NCI-H1105 treated with DMSO at 0.1 percent for 48 hours (cell line): ENCODE data around the gene STAG2.
"Not testable (repeated sequence)": the region's sequence is repeated elsewhere in the genome, so short reads cannot be mapped to it uniquely, and the experiment has no call there.

Source experiments
- DNase-seq: peaks from one replicate; lab custom pipeline; 2025; lab: John Stamatoyannopoulos, UW

The STAG2 gene

DNA sequence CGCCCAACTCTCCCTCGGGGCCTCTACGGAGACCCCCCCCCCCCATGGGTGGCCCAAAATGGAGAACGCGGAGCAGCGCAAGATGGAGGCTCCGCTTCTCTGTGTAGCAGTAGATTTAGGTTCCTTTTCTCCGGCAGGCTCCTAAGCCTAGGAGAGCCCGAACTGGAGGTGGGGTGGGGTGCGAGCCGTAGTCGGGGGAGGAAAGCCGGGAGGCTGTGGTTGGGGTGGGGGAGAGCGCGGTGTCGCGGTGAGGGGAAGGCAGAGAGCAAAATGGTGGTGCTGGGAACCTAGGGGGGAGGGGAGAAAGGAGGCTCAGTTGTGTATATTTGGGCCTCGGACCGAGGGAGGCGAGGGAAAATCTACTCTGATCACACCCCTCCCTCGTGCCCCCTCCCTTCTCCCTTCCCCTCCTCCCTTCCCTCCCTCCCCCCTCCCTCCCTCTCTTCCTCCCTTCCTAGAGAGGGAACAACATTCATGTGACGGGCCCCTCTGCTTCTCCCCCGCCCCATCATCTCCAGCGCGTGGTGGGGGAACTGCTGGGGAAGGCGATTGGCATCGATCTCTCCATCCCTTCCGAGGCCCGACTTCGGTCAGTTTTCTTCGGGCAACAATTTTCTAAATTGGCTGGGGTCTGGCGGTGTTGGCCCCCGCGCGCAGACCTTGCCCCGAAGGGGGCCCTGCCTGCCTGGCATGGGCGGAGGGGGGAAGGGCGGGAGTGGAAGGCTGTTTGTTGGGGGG is at the start of gene STAG2:
Gene STAG2, plus strand, starts transcription at position 439 of the 738 bp plus-strand sequence. CDS start 60,922 bp downstream, outside the sequence.
- peak; percentile 81 for DNase-seq

DNA sequence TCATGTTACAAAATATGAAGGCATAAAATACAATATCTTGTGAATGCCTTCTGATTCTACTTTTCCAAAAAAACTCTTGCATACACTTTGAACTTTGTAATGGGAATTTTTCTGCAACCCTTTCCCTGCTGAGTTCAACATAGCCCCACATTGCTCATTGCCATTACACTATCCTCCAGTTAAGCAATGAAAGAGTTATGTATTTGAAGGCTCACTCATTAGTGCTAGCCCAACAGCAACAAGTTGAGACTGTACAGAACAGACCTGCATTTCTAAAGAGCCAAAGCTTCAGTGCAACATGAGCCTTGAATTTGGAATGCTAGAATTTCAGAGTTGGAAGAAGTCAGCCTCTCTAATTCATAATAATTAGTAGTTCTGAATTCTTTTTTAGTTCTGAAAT is 44.4 kb upstream of the STAG2 start:
- no peak for DNase-seq

DNA sequence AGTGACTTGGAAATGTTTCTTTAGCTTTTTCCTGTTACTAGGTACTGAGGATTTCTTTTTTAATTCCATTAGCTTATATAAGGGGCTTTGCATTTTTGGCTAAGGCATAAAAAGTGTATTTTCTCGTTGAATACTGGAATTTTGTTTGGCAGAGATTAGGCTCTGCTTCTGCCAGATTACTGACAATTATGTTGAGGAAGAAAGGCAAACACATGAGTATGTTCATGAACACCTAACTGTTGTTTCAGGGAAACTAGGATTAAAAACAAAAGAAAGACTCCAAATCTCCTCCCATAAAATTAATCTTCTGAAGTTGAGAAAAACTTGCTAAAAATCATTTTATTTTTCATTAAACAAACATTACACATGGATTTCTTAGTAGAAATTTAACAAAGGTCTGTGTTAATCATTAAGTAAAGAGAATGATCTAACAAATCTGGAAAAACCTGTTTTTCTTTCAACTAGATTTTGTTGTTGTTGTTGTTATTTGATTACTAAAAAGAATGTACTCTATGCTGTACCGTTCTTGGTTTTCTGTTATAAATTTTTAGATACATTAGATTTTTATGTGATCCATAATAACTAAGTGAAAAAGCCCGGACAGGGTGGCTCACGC is 43.3 kb upstream of the STAG2 start:
- no peak for DNase-seq

DNA sequence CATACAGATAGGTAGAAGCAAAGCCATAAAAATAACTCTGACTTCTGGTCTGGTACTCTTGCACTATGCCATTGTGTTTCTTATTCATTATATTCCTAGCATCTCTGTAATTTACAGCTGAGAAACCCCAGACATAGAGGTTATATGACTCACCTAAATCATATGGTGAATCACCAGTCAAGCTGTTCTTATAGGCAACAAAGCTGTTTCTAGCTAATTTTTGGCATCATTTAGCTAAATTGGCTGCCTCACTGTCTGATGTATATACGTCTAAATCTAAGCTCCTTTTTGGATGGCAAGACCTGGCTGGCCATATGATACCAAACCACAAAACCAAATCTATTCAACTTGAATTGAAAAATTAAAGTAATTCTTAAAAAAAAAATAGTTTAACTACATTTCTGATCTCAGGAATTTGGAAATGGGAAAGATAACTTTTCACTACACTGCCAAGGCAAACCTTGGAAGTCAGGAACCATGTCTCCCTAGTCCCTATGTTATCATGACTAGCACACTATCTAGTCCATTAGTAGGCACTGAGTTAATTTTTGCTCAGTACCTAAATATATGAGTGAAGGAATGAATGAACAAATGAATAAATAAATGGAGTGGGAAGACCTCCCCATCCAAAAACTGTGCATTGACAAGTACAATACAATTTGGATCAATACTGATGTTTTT is 41.3 kb upstream of the STAG2 start:
- DNase-seq, result no peak

- no peak for DNase-seq
These were observed 38.3 kb upstream of the STAG2 start for GRCh38 chrX:123923211-123923610.

- no peak for DNase-seq
These were observed 37.3 kb upstream of the STAG2 start for GRCh38 chrX:123924186-123924585.

GRCh38 chrX:123927845-123928244 is 33.7 kb upstream of the STAG2 start:
- no peak for DNase-seq

DNA sequence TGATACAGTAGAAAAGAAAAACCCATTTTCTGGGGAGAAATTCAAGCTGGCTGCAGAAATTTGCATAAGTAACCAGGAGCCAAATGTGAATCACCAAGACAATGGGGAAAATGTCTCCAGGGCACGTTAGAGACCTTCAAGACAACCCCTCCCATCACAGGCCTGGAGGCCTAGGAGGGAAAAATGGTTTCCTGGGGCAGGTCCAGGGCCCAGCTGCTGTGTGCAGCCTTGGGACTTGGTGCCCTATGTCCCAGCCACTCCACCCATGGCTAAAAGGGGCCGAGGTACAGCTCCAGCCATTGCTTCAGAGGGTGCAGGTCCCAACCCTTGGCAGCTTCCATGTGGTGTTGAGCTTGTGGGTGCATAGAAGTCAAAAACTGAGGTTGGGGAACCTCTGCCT is 29.5 kb upstream of the STAG2 start:
- not testable (repeated sequence) for DNase-seq

DNA sequence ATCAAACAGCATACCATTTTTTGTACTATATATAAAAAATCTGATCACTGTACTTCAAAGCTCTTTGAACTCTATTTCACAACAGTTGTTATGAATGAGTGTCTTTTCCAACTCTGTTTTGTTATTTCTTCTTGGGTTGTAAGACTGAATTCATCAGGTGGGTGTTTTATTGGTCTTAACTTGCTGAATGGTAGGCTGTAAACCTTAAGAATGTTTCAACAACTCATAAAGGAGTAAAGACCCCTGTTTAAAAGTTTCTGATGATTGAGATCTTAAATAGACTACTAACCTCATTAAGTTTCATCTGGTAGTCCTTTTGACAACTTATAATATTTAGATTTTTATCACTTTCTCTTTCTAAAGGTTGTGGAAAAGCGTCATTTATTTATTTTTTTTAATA is 18.4 kb upstream of the STAG2 start:
- no peak for DNase-seq

- DNase-seq, result no peak
These were observed 18.0 kb upstream of the STAG2 start for GRCh38 chrX:123943488-123943887.

DNA sequence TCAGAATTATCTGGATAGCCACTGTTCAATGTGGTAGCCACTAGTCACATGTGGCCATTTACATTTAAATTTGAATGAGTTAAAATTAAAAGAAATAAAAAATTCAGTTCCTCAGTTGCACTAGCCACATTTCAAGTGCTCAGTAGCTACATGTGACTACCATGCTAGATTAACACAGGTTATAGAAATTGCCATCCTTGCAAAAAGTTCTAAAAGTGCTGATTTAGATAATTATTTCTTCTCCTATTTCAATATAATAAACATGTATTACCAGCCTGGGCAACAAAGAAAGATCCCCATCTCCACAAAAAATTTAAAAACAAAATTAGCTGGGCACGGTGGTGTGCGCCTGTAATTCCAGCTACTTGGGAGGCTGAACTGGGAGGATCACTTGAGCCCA is 11.7 kb upstream of the STAG2 start:
- no peak for DNase-seq

- no peak for DNase-seq
These were observed 2.0 kb upstream of the STAG2 start for GRCh38 chrX:123959281-123960063.

DNA sequence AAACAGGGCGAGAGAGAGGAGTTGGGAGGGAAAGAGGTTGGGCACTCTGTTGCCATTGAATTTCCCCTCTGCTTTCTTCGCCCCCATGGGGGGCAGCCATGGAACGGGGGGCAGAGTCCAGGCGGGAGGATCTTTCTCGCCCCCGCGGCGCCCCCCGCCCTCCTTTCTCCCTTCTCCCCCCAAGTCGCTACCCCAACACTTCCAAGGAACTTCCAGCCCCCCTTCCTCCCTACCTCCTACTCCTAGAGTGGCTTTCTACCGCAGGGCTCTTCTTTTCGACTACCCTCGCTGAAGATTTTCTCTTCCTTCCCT is 594 bp upstream of the STAG2 start:
- no peak for DNase-seq

DNA sequence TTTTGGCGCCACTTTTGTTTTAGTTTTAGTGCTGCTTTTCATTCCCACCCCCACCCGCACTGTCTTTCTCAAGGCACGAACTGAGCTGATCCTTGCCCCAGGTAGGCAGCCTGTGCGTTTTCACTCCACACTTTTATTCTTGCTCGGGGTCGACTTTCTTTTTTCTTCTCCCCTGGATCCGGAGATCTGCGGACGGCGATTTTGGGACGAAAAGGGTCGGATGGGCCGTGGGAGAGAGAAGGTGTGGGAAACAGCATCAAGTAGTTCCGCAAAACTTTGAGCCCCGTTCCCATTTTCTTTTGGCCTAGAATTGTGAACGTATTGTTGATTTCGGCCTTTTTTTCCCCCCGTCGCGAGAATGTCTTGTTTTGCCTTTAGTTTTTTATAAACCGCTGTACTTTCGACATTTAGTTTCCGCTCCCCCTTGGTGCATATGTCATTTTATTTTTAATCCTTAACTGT is 531 bp downstream of the STAG2 start:
- peak; percentile 72 for DNase-seq

GRCh38 chrX:123962794-123963373 is 1.4 kb downstream of the STAG2 start:
- DNase-seq, result peak; percentile 83

GRCh38 chrX:123964156-123964834 is 2.8 kb downstream of the STAG2 start:
- no peak for DNase-seq

DNA sequence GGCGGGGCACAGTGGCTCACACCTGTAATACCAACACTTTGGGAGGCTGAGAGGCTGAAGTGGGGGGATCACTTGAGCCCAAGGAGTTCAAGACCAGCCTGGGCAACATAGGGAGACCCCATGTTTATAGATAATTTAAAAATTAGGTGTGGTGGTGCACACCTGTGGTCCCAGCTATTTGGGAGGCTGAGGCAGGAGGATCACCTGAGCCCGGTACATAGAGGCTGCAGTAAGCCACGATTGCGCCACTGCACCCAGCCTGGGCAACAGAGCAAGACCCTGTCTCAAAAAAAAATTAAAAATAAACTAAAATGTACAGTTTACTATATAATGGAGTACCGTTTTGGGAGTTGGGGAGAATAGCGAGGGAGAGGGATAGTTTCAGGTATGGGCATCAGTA is 4.2 kb downstream of the STAG2 start:
- DNase-seq, result no peak

DNA sequence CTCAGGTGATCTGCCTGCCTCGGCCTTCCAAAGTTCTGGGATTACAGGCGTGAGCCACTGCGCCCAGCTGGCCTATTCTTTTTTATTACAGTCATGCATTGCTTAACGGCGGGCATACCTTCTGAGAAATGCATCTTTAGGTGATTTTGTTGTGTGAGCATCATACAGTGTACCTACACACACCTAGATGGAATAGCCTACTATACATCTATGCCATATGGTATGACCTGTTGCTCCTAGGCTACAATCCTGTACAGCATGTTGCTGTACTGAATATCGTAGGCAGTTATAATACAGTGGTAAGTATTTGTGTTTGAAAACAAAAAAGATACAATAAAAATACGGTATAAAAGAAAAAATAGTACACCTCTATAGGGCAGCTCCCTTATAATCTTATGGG is 6.0 kb downstream of the STAG2 start:
- DNase-seq, result no peak

GRCh38 chrX:123968383-123969050 is 7.0 kb downstream of the STAG2 start:
- no peak for DNase-seq

- DNase-seq, result no peak
These were observed 10.5 kb downstream of the STAG2 start for GRCh38 chrX:123971982-123972381.

- no peak for DNase-seq
These were observed 12.4 kb downstream of the STAG2 start for GRCh38 chrX:123973921-123974320.
